ENCODE measurements around the gene CASKIN2. TPM values are rescaled to one million over a fixed set of nuclear protein-coding genes. Genes with fewer than 3 reads are reported as not detected.

Gene CASKIN2
- total and polyA plus RNA-seq, 2 of the 4 experiments (the other 2 are of a cell fraction), result 2.9 to 6.9 TPM

DNA sequence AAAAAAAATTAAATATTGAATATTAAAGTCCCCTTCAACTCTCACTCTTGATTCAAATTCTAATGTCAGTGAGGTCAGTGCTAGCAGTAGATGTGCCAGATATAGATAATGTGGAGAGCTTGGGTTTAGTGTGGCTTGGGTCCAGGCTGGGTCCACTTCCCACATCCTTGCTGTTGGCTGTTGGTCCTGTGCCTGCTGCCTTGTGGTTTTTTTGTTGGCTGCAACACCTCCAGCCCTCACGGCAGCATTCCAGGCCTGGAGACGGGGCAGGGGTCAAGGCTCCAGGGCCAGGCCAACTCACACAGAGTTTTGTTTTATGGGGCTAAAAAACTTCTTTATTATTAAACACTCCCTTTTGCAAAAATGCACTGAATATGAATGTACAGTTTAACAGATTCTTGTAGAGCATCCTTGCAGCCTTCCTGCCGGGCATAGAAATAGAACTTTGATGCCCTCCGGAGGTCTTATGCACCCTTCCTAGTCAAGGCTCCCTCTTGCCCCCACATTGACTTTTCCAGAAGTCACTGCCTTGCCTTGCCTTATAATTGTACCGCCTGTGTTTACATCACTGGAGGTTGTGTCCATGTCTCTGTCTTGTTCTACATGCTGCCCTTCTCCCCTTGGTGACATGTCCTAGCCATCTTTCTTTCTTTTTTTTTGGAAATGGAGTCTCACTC, 46.7 kb upstream of the CASKIN2 start:
- no peak overlapping the region for H3K27ac ChIP-seq (ENCODE audit: insufficient read depth, low read length)
- H3K14ac ChIP-seq (replicated peaks; ENCODE audit: low read depth, low read length), result no peak overlapping the region
- H3K4me1 ChIP-seq (ENCODE audit: control insufficient read depth, insufficient read depth, low read length), result peaks cover 1% of the 10 kb centered on the region; the same call in 1 of the 2 replicates
- ATAC-seq (ENCODE audit: low read depth), result peak; percentile 19; the same call in 1 of the 2 replicates
- no peak overlapping the region for H2AK9ac ChIP-seq (replicated peaks; ENCODE audit: low read depth, low read length, poor library complexity)
- peaks cover 26% of the 10 kb centered on the region for H3K27me3 ChIP-seq (ENCODE audit: control insufficient read depth, insufficient read depth, low read length)
- H3K79me1 ChIP-seq (ENCODE audit: low read depth in 1 of 2, low read length in 2 of 2), result no peaks in the 10 kb centered on the region
- no peak for DNase-seq
- H3K23ac ChIP-seq (ENCODE audit: low read depth, low read length), result no peak overlapping the region
- H3K9me1 ChIP-seq (ENCODE audit: insufficient read depth, low read length), result no peaks in the 10 kb centered on the region
- H3K9ac ChIP-seq (ENCODE audit: low read depth, low read length), result no peak overlapping the region
- no TSS peak for BruUV-seq (replicated peaks)
- dilution Hi-C loops (cut with HindIII; ENCODE audit: low sequenced_read_pairs, unreplicated experiment), result no loop called here
- POLR2A ChIA-PET (ENCODE audit: unreplicated experiment), result interaction anchor here (0.7 kb wide), 1 partner anchor 218 kb away, joined by 3 read pairs; no protein-coding TSS in a partner anchor
- H3K56ac ChIP-seq (ENCODE audit: extremely low read depth, insufficient read depth, low read length), result no peak overlapping the region
- CTCF ChIA-PET, result no interaction called here
- in situ Hi-C loops (cut with MboI; ENCODE audit: low sequenced_read_pairs), result no loop called here
- no peaks in the 10 kb centered on the region for H3K36me3 ChIP-seq (ENCODE audit: control insufficient read depth, insufficient read depth, low read length)
- no peak overlapping the region for H3K4ac ChIP-seq (ENCODE audit: low read depth, low read length)
- no peak overlapping the region for H2BK5ac ChIP-seq (ENCODE audit: low read depth, low read length, poor library complexity, severe bottlenecking)
- no peak overlapping the region for H2BK120ac ChIP-seq (ENCODE audit: low read depth, low read length)
- no peak overlapping the region for H3K4me3 ChIP-seq (ENCODE audit: insufficient read depth, low read depth, low read length)
- no peak overlapping the region for H4K8ac ChIP-seq (ENCODE audit: low read depth in 2 of 2, low read length in 2 of 2)
- intact Hi-C loops (cut with micrococcal nuclease), result no loop called here
- H2BK20ac ChIP-seq (ENCODE audit: low read depth, low read length), result no peak overlapping the region
- no peak overlapping the region for H4K5ac ChIP-seq (ENCODE audit: low read depth, low read length)
- H3K9me3 ChIP-seq (ENCODE audit: control insufficient read depth, insufficient read depth, low read length), result no peaks in the 10 kb centered on the region
- no peak overlapping the region for H3K18ac ChIP-seq (ENCODE audit: low read depth, low read length)
- H2AK5ac ChIP-seq (ENCODE audit: low read depth, low read length), result no peak overlapping the region
- peak overlapping the region; percentile 21 for H2AFZ ChIP-seq (replicated peaks; ENCODE audit: low read length, poor library complexity)
- no peak for TF ChIP-seq BHLHE40 (IDR thresholded peaks at IDR 0.05; ENCODE audit: low read depth, low read length)
- no peak for TF ChIP-seq SMC3 (IDR thresholded peaks at IDR 0.05; ENCODE audit: low read depth, low read length)
- no peak for TF ChIP-seq MXI1 (IDR thresholded peaks at IDR 0.05; ENCODE audit: borderline replicate concordance, low read depth, low read length)
- TF ChIP-seq POLR2A (IDR thresholded peaks at IDR 0.05; ENCODE audit: low read depth, low read length), result no peak
- no peak for TF ChIP-seq FOS (IDR thresholded peaks at IDR 0.05; ENCODE audit: low read depth, low read length)
- TF ChIP-seq RFX5 (IDR thresholded peaks at IDR 0.05; ENCODE audit: low read depth, low read length), result no peak
- no peak for TF ChIP-seq RCOR1 (IDR thresholded peaks at IDR 0.05; ENCODE audit: insufficient replicate concordance, low read length)
- no peak for TF ChIP-seq CEBPB (IDR thresholded peaks at IDR 0.05; ENCODE audit: low read depth, low read length)
- TF ChIP-seq, protein P1, sequence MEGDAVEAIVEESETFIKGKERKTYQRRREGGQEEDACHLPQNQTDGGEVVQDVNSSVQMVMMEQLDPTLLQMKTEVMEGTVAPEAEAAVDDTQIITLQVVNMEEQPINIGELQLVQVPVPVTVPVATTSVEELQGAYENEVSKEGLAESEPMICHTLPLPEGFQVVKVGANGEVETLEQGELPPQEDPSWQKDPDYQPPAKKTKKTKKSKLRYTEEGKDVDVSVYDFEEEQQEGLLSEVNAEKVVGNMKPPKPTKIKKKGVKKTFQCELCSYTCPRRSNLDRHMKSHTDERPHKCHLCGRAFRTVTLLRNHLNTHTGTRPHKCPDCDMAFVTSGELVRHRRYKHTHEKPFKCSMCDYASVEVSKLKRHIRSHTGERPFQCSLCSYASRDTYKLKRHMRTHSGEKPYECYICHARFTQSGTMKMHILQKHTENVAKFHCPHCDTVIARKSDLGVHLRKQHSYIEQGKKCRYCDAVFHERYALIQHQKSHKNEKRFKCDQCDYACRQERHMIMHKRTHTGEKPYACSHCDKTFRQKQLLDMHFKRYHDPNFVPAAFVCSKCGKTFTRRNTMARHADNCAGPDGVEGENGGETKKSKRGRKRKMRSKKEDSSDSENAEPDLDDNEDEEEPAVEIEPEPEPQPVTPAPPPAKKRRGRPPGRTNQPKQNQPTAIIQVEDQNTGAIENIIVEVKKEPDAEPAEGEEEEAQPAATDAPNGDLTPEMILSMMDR (conservative IDR thresholded peaks at IDR 0.05; ENCODE audit: low read depth, low read length), result no peak
- no peak for TF ChIP-seq MAZ (IDR thresholded peaks at IDR 0.05; ENCODE audit: borderline replicate concordance, low read depth, low read length)
- no peak for TF ChIP-seq RAD21 (IDR thresholded peaks at IDR 0.05; ENCODE audit: low read length)
- TF ChIP-seq MAFK (IDR thresholded peaks at IDR 0.05; ENCODE audit: low read depth, low read length), result no peak
- no peak overlapping the region for H4K91ac ChIP-seq (ENCODE audit: insufficient read depth, low read depth, low read length)
- no peak overlapping the region for H3K4me2 ChIP-seq (ENCODE audit: low read depth, low read length)
- no peak overlapping the region for H2BK15ac ChIP-seq (ENCODE audit: low read depth, low read length)
- WGBS, 2 experiments (ENCODE audit: extremely low coverage in 2 of 2, insufficient read length in 1 of 2), result 67% methylated on average over 1 of the region's 5 CpGs; no CpG with 5 or more reads in 1 of the 2 experiments
- H4K20me1 ChIP-seq (ENCODE audit: insufficient read depth, low read length), result no peaks in the 10 kb centered on the region

All from IMR-90 (cell line).